IMR-90 (cell line): ENCODE data around the gene PGBD5.

Source experiments
- BHLHE40 ChIP-seq: fragments of 150-350 bp; IDR thresholded peaks from 2 replicates; pipeline ENCODE4 v1.6.1; 2016; ENCODE audit warnings: mild to moderate bottlenecking, low read depth, low read length
- CHD1 ChIP-seq: IDR thresholded peaks from 2 replicates; pipeline ENCODE4 v1.6.1; 2012; ENCODE audit warnings: low read depth, low read length, improper control_type of control experiment
- CTCF ChIP-seq: conservative IDR thresholded peaks from 2 replicates; pipeline ENCODE4 v1.5.1; 2012; ENCODE audit warnings: mild to moderate bottlenecking, low read depth, low read length, improper control_type of control experiment
- MAZ ChIP-seq: IDR thresholded peaks from 2 replicates; pipeline ENCODE4 v1.6.1; 2012; ENCODE audit warnings: low read depth, mild to moderate bottlenecking, low read length, improper control_type of control experiment, moderate library complexity, borderline replicate concordance
- MXI1 ChIP-seq: IDR thresholded peaks from 2 replicates; pipeline ENCODE4 v1.6.1; 2012; ENCODE audit warnings: low read depth, mild to moderate bottlenecking, low read length, moderate library complexity, borderline replicate concordance
- POLR2A ChIP-seq: IDR thresholded peaks from 2 replicates; pipeline ENCODE4 v1.6.1; 2012; ENCODE audit warnings: mild to moderate bottlenecking, low read depth, low read length
- RCOR1 ChIP-seq: IDR thresholded peaks from 2 replicates; pipeline ENCODE4 v1.6.1; 2012; ENCODE audit warnings: mild to moderate bottlenecking, low read length, improper control_type of control experiment; ENCODE audit not compliant: insufficient replicate concordance
- SMC3 ChIP-seq: fragments of 150-350 bp; IDR thresholded peaks from 2 replicates; pipeline ENCODE4 v1.6.1; 2016; ENCODE audit warnings: low read depth, mild to moderate bottlenecking, antibody characterized with exemption, low read length, moderate library complexity
- USF2 ChIP-seq: fragments of 150-350 bp; IDR thresholded peaks from 2 replicates; pipeline ENCODE4 v1.6.1; 2017; ENCODE audit warnings: mild to moderate bottlenecking, antibody characterized with exemption, low read length, low read depth

GRCh38 chr1:230335861-230336522, 90.1 kb downstream of the PGBD5 start:
- TF ChIP-seq BHLHE40 = no peak
- no peak for TF ChIP-seq SMC3
- no peak for TF ChIP-seq MXI1
- TF ChIP-seq CTCF = no peak
- TF ChIP-seq RCOR1 = no peak
- TF ChIP-seq POLR2A = no peak
- TF ChIP-seq USF2 = no peak
- TF ChIP-seq MAZ = no peak
- TF ChIP-seq CHD1 = no peak
